GM21723 (cell line): ENCODE results near the gene FAM53A.
"Not testable (repeated sequence)": the region's sequence is repeated elsewhere in the genome, so short reads cannot be mapped to it uniquely, and the experiment has no call there.

ENCODE experiments used
- ATAC-seq: cut with Tn5 transposase; IDR thresholded peaks from one replicate; pipeline ENCODE4 v1.9.1; 2021; ENCODE audit warnings: mild to moderate bottlenecking, moderate library complexity; ENCODE audit not compliant: unreplicated experiment

FAM53A gene

GRCh38 chr4:1717129-1718094, 33.3 kb upstream of the FAM53A start:
- ATAC-seq: no peak

DNA sequence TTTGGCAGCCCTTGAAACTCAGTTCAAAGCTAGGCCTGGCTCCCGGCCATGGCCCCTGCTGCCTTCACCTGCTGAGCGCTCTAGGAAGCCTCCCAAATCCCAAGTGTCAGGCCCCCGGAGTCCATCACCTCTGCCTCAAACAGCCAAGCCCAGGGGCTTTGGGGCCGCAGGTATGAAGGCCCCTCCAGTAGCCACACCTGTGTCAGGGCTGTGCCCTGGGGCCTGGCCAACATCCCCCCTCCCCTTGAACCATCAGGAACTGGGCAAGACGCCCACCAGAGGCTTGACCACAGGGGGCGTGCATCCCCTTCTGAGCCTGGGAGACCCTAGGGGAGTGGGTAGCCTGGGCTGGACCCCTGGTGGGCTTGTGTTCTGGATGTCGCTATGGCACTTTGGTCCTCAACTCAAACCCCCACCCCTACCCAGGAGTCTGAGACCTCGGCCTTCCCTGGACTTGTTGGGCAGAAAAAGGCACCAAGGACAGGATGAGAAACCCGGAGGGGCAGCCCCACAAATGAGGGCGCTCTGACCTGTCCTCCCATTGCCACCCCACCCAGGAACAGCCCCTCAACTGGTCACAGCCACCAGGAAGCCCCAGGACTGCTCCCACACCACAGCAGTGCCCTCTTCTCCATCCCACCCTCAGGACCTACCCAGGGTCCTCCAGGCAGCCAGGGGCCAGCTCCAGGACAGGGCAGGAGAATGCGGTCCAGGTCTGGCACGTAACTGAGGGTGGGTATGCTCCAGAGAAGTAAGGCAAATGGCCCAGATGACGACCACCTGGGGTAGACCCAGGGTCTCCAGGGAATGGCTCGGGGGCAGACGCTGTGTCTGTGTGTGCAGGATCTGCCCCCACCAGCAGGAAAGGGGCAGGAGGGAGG, 32.2 kb upstream of the FAM53A start:
- ATAC-seq: no peak

GRCh38 chr4:1715002-1715758, 31.1 kb upstream of the FAM53A start:
- no peak for ATAC-seq

GRCh38 chr4:1714303-1715001, 30.3 kb upstream of the FAM53A start:
- no peak for ATAC-seq

DNA sequence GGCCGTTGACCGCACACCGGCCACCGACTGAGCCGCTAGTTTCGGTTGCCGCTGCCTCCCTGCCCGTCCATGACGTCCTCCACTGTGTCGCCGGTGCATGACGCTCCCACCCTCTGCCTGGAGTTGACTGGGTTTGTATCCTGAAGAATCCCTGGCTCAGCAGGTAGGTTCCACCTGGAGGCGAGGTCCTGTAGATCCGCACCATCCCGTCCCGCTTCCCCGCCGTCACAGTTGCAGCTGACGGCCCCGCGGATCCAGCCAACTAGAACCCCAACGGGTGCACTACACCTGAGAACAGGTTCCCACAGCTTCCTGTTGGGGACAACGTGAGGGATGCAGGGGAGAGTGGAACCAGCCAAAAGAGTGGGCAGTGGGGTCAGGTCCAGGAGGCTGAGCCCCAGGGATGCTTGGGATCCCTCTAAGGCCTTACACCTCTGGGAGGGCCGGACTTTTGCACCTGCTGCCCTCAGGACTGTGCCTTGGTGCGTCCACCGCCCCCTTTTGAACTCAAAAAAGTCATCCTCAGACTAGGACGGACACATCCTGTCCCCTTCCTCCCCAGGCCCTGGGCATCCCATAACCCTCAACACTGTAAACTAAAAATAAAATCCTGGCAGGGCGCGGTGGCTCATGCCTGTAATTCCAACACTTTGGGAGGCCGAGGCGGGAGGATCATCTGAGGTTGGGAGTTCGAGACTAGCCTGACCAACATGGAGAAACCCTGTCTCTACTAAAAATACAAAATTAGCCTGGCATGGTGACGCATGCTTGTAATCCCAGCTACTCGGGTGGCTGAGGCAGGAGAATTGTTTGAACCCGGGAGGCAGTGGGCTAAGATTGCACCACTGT, 29.1 kb upstream of the FAM53A start:
- ATAC-seq: peak; percentile 15

DNA sequence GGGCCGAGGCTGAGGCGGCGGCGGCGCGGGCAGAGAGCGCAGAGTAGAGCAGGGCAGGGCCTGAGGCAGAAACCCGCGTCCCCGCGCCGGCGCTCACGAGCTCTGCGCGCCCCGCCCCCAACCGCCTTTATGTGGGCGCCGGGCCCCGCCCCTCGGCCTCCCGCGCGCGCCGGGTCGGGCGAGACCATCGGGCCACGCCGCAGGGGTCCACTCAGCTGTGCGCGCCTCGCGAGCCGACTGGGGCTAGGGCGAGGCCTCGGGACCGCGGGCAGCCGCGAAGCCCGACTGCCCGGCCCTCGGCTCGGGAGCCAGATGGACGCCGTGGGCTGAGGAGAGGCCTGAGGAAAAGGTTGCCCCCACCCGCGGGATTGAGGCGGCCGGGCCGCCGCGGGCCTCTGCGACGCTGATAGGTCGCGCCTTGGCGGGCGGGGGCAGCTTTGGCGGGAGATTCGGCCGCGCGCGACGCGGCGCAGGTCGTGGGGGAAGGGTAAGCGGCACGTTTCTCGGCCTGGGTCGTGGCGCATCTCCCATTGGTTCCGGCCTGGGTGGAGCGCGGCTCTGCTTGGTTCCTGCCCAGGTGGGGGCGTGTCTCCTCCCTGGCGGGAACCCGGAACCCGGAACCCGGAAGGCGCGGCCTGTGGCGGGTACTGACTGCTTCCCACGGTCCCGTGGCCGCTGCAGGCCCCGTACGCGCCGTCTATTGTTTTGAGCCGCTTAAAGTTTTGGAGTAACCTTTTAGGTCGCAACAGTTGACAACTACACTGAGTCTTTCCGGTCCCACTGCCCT, 28.3 kb upstream of the FAM53A start, which contains the start of gene SLBP:
Gene SLBP, minus strand, starts transcription at position 104 of the 787 bp plus-strand sequence. CDS start 131 bp downstream, outside the sequence.
- peak; percentile 75 for ATAC-seq

DNA sequence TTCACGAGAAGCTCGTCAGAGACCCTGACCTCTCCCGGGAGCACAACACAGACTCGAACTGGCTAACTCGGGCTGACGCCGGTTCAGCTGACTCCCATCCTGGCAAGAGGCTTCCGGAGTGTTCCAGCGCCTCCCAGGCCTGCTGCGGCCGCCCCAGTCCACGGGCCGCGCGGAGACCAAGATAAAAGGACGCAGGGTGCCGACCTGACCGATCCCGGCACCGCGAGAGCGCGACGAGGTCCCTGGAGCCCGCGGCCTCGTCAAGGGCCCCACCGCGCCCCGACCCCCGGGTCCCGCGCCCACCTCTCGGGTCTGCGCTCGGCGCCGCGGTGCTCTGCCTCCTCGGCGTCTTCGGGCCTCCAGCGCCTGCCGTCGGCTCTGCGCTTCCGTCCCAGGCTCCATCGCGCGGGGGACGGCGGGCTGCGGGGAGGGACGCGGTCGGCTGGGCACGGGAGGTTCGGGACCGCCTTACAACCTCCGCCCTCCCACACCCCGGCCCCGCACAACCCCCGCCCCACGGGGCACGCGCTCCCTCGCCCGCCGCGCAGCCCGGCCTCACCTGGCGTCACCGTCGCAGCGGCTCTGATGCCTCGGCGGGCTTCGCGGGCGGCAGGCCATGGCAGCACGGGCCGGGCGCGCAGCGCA, 27.6 kb upstream of the FAM53A start:
- peak; percentile 4 for ATAC-seq

GRCh38 chr4:1711055-1711570, 27.0 kb upstream of the FAM53A start:
- no peak for ATAC-seq

- ATAC-seq: no peak
These were observed 24.5 kb upstream of the FAM53A start for GRCh38 chr4:1708581-1708980.

DNA sequence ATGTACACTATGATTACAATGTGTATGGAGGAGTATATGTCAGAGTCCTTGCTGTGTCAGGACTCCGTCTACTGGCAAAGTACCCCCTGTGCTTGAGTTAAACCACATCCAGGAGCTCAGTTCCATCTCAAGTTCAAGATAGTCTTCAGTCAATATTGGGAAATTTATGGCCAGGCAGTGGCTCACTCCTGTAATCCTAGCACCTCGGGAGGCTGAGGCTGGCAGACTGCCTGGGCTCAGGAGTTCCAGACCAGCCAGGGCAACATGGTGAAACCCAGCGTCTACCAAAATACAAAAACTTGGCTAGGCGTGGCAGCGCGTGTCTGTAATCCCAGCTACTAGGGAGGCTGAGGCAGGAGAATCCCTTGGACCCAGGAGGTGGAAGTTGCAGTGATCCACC, 22.2 kb upstream of the FAM53A start:
- ATAC-seq: no peak

DNA sequence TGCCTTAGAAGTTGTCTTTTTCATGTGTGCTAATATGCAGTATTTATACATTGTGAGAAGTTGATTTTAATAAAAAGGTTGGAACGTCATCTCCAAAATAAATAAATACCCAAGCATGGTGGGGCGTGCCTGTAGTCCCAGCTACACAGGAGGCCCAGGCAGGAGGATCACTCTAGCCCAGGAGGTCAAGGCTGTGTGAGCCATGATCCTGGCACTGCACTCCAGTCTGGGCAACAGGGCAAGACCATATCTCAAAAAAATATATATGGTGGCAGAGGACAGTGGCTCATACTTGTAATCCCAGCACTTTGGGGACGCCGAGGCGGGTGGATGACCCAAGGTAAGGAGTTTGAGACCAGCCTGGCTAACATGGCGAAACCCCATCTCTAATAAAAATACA, 21.6 kb upstream of the FAM53A start:
- ATAC-seq: no peak

GRCh38 chr4:1703867-1704266, 19.8 kb upstream of the FAM53A start:
- no peak for ATAC-seq

DNA sequence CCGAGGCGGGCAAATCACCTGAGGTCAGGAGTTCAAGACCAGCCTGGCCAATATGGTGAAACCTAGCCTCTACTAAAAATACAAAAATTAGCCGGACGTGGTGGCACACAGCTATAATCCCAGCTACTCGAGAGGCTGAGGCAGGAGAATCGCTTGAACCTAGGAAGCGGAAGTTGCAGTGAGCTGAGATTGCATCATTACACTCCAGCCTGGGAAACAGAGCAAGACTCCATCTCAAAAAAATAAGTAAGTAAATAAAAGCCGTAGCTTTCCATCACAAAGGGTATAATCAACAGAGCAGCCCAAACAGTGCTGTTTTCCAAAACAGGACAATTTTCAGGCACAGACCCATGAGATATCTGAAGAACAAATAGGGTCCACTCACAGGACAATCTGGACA, 17.6 kb upstream of the FAM53A start:
- ATAC-seq: not testable (repeated sequence)

DNA sequence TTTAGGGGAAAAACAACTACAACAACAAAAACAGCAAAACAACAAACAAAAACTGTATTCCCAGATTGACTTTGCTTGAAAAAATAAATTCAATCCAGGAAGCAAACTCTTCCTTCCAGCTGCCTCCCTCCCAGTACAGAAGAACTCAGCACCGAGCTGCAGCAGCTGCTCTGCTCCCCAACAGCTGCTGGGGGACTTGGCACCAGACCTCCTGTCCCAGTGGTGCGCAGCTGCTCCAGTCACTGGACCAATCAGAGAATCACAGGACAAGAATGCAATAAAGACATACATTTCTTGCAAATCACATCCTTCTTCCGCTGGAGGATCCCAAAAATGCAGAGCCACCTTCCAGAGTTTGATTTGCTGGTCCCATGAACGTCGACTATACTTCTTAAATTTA, 11.8 kb upstream of the FAM53A start:
- ATAC-seq: no peak

GRCh38 chr4:1693131-1693896, 9.2 kb upstream of the FAM53A start:
- ATAC-seq: peak; percentile 79

- ATAC-seq: no peak
These were observed 7.7 kb upstream of the FAM53A start for GRCh38 chr4:1691737-1692373.

- ATAC-seq: no peak
These were observed 6.6 kb upstream of the FAM53A start for GRCh38 chr4:1690698-1691097.
